Tibial nerve (tissue), 4 donors: Measurements from ENCODE around the gene BACH1.

Source experiments
- EP300 ChIP-seq, 2 donors: sonication (generic); formaldehyde crosslinking; IDR thresholded peaks; one replicate each; pipeline ENCODE4 v1.6.1; 2017; ENCODE audit warnings: antibody characterized with exemption in 2 of 2, mild to moderate bottlenecking in 1 of 2
- POLR2A ChIP-seq, 2 donors: fragments of 450-650 bp; IDR thresholded peaks; one replicate each; pipeline ENCODE4 v1.6.1; 2017; ENCODE audit warnings: antibody characterized with exemption in 2 of 2, mild to moderate bottlenecking in 2 of 2, moderate library complexity in 2 of 2
- TF ChIP-seq, protein P1 (sequence below), 5 experiments: fragments of 200-600 bp in 3 of 5; fragments of 450-650 bp in 2 of 5; sonication (generic) in 3 of 5; IDR thresholded peaks; one replicate each; pipeline ENCODE4 v1.5.1; 2016 to 2019; ENCODE audit warnings: antibody characterized with exemption in 5 of 5, mild to moderate bottlenecking in 3 of 5, moderate library complexity in 2 of 5

- TF ChIP-seq, protein P1, sequence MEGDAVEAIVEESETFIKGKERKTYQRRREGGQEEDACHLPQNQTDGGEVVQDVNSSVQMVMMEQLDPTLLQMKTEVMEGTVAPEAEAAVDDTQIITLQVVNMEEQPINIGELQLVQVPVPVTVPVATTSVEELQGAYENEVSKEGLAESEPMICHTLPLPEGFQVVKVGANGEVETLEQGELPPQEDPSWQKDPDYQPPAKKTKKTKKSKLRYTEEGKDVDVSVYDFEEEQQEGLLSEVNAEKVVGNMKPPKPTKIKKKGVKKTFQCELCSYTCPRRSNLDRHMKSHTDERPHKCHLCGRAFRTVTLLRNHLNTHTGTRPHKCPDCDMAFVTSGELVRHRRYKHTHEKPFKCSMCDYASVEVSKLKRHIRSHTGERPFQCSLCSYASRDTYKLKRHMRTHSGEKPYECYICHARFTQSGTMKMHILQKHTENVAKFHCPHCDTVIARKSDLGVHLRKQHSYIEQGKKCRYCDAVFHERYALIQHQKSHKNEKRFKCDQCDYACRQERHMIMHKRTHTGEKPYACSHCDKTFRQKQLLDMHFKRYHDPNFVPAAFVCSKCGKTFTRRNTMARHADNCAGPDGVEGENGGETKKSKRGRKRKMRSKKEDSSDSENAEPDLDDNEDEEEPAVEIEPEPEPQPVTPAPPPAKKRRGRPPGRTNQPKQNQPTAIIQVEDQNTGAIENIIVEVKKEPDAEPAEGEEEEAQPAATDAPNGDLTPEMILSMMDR (IDR thresholded peaks at IDR 0.05) = no peak
- TF ChIP-seq POLR2A (IDR thresholded peaks at IDR 0.05) (no peak), EP300 (IDR thresholded peaks at IDR 0.05) (no peak)
Measured at GRCh38 chr21:29390778-29391177, 92.1 kb downstream of the BACH1 start.
